ENCODE results near the gene SBNO2. TPM values are rescaled to one million over a fixed set of nuclear protein-coding genes. Genes with fewer than 3 reads are reported as not detected.

Gene SBNO2
- total RNA-seq, 4 donors from 2014 or later: 14.9 to 67.2 (median 20.9) TPM

DNA sequence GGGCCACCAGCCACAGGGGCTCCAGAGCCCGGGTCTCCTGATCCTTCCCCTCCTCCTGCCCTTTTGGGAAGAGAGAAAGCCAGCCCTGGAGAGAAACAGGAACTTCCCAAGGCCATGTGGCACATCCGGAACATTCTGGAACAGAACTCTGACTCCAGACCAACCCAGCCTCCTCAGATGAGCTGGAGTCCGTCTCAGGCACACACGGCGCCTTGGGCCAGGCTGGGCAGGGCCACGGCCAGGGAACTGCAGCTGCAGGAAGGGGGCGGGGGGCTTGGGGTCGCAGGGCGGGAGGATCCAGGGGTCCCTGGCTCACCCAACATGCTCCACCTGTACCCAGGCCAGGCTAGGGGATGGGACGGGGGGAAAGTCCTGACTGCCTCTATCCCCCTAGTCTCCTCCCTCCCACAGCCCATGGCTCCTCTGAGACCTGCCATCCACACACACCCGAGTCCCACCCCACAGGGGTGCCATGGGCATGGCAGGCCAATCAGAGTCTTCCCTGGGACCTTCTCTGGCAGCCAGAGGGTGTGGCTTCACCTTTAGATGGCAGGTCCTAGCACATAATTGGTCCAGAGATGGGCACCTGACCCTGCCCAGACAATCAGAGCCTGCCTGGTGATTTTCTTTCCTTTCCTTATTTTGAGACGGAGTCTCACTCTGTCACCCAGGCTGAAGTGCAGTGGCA lies 22.9 kb downstream of the SBNO2 start:
- Histone ChIP-seq H3K4me3 (no peak overlapping the region), H3K36me3 (peaks cover 0 to 78% of the 10 kb centered on the region in 2 donors), H3K9me3 (no peaks in the 10 kb centered on the region), H3K27me3 (no peaks in the 10 kb centered on the region), H3K4me1 (peaks cover 0 to 62% (median 36%) of the 10 kb centered on the region in 3 donors), H3K27ac (peak overlapping the region in 3 of 4 donors; percentile 58 to 73 (median 67))
- no peak for ATAC-seq
- TF ChIP-seq POLR2A (IDR thresholded peaks at IDR 0.05) (no peak), EP300 (IDR thresholded peaks at IDR 0.05) (no peak), POLR2AphosphoS5 (IDR thresholded peaks at IDR 0.05) (no peak)
- TF ChIP-seq, protein P1, sequence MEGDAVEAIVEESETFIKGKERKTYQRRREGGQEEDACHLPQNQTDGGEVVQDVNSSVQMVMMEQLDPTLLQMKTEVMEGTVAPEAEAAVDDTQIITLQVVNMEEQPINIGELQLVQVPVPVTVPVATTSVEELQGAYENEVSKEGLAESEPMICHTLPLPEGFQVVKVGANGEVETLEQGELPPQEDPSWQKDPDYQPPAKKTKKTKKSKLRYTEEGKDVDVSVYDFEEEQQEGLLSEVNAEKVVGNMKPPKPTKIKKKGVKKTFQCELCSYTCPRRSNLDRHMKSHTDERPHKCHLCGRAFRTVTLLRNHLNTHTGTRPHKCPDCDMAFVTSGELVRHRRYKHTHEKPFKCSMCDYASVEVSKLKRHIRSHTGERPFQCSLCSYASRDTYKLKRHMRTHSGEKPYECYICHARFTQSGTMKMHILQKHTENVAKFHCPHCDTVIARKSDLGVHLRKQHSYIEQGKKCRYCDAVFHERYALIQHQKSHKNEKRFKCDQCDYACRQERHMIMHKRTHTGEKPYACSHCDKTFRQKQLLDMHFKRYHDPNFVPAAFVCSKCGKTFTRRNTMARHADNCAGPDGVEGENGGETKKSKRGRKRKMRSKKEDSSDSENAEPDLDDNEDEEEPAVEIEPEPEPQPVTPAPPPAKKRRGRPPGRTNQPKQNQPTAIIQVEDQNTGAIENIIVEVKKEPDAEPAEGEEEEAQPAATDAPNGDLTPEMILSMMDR (IDR thresholded peaks at IDR 0.05): no peak
- 86 to 100% methylated on average over 1 of the region's 12 CpGs for WGBS, 2 donors (ENCODE audit: low coverage in 1 of 2)

DNA sequence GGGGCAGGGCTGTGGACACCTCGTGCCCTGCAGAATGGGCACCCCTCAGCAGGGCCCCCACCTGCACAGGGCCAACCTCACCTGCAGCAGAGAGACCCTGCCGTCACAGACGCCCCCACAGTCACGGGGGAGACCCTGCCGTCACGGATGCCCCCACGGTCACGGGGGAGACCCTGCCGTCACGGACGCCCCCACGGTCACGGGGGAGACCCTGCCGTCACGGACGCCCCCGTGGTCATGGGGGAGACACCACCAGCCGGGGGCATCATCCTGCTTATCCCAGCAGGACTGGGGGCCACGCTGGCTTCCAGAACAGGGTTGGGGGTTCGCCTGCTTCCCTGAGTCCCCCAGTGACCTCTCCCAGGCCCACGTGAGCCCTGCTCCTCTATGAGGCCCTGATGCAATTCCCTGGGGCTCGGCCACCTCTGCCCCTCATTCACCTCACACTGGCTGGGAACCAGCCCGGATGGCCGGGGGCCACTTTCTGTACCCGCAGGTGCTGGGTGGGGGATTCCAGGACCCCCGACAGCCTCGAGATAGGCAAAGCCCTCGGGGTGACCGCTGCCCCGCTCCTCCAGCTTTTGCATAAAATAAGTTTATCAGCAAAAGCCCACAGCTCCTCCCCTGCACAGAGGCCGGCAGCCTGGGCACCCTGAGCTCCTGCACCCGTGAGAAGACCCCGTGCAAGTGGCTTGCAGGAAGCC lies 23.6 kb downstream of the SBNO2 start:
- ATAC-seq: no peak
- H3K27ac ChIP-seq: peak overlapping the region in 2 of 4 donors; percentile 67 to 73
- H3K27me3 ChIP-seq: no peaks in the 10 kb centered on the region
- H3K4me3 ChIP-seq: no peak overlapping the region
- H3K36me3 ChIP-seq: peaks cover 0 to 85% of the 10 kb centered on the region in 2 donors
- TF ChIP-seq EP300 (IDR thresholded peaks at IDR 0.05) (no peak), POLR2A (IDR thresholded peaks at IDR 0.05) (no peak), POLR2AphosphoS5 (IDR thresholded peaks at IDR 0.05) (no peak)
- TF ChIP-seq, protein P1 (IDR thresholded peaks at IDR 0.05): no peak
- 81 to 82% methylated on average over 3 to 5 of the region's 33 CpGs for whole genome bisulfite sequencing, 2 donors (ENCODE audit: low coverage in 1 of 2)
- H3K9me3 ChIP-seq: no peaks in the 10 kb centered on the region
- H3K4me1 ChIP-seq: peaks cover 0 to 55% (median 29%) of the 10 kb centered on the region in 3 donors

DNA sequence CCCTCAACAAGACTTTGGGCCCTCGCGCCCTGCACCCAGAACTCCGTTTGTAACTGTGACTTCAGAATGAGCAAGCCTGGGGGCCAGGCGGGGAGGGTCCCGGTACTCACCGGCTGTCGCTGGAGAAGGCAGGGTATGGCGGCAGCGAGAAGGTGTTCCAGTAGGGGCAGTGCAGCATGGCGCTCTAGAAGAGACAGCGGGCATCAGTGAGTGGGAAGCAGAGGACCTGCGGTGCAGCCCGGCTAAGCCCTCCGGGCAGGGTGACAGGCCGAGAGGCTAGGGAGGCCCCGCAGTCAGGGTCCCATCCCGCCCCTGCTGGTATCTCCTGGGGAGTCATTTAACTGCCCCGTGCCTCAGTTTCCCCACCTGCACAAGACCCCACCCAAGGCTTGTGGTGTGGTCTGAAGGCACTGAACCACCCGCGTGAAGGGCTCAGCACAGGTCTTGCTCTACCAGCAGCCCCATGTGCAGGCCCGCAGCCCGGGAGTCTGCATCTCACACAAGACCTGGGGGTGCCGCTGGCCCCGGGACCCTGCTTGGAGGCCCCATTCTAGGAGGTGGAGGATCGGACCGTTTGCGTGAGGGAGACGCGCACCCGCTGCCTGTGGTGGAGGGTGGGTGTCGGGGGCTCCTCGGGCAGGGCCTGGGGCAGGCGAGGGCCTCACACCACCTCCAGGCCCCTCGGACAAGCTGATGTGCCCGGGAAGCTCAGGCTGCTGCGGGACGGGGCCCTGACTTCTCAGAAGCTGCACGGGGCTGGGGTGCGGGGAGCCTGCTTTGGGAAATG lies 24.6 kb downstream of the SBNO2 start:
- H3K9me3 ChIP-seq: no peaks in the 10 kb centered on the region
- peaks cover 0 to 88% of the 10 kb centered on the region in 2 donors for H3K36me3 ChIP-seq
- TF ChIP-seq, protein P1 (IDR thresholded peaks at IDR 0.05): no peak
- no peak for TF ChIP-seq POLR2AphosphoS5 (IDR thresholded peaks at IDR 0.05)
- TF ChIP-seq EP300 (IDR thresholded peaks at IDR 0.05): no peak
- no peak for TF ChIP-seq POLR2A (IDR thresholded peaks at IDR 0.05)
- H3K27me3 ChIP-seq: no peaks in the 10 kb centered on the region
- no peak for ATAC-seq
- H3K4me1 ChIP-seq: peaks cover 0 to 44% (median 21%) of the 10 kb centered on the region in 3 donors
- no peak overlapping the region for H3K27ac ChIP-seq
- WGBS, 2 donors (ENCODE audit: low coverage in 1 of 2): 100% methylated on average over 1 of the region's 39 CpGs; no CpG with 5 or more reads in 1 of the 2 donors
- H3K4me3 ChIP-seq: no peak overlapping the region

DNA sequence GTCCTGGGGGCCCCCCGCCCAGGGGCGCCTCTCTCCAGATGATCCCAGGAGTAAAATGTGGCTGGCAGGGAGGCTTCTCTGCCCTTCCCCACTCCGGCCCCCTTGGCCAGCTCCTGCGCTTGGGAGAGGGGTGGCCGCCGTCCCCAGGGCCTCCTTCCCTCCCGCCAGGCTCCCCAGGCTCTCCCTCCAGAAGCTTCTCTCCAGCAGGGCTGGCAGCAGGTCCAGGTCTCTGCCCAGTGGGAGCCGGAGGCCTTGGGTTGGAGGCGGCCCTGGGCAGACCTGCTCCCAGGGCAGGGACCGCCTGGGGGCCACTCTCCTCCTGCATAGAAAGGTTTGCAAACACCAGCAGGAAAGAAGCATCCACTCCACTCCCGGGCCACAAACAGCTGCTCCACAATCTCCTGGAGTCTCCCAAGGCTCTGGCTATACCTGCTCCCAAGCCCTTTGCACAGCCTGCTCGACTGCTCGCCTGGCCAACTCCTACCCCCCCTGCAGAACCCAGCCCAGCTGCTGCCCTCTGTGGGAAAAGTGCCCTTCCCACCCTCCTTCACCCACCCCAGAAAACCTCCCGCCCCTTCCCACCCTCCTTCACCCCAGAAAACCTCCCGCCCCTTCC lies 26.0 kb downstream of the SBNO2 start:
- no CpG with 5 or more reads among the region's 15 CpGs for WGBS, 2 donors (ENCODE audit: low coverage in 1 of 2)
- H3K4me1 ChIP-seq: peaks cover 0 to 31% (median 14%) of the 10 kb centered on the region in 3 donors
- H3K27me3 ChIP-seq: no peaks in the 10 kb centered on the region
- H3K9me3 ChIP-seq: no peaks in the 10 kb centered on the region
- ATAC-seq: no peak
- no peak overlapping the region for H3K27ac ChIP-seq
- H3K4me3 ChIP-seq: no peak overlapping the region
- TF ChIP-seq EP300 (IDR thresholded peaks at IDR 0.05) (no peak), POLR2A (IDR thresholded peaks at IDR 0.05) (no peak), POLR2AphosphoS5 (IDR thresholded peaks at IDR 0.05) (no peak)
- TF ChIP-seq, protein P1 (IDR thresholded peaks at IDR 0.05): no peak
- H3K36me3 ChIP-seq: peaks cover 0 to 88% of the 10 kb centered on the region in 2 donors

All from gastroesophageal sphincter (tissue), 4 donors.